Measurements from ENCODE around the gene TMEM151A.

TMEM151A gene

DNA sequence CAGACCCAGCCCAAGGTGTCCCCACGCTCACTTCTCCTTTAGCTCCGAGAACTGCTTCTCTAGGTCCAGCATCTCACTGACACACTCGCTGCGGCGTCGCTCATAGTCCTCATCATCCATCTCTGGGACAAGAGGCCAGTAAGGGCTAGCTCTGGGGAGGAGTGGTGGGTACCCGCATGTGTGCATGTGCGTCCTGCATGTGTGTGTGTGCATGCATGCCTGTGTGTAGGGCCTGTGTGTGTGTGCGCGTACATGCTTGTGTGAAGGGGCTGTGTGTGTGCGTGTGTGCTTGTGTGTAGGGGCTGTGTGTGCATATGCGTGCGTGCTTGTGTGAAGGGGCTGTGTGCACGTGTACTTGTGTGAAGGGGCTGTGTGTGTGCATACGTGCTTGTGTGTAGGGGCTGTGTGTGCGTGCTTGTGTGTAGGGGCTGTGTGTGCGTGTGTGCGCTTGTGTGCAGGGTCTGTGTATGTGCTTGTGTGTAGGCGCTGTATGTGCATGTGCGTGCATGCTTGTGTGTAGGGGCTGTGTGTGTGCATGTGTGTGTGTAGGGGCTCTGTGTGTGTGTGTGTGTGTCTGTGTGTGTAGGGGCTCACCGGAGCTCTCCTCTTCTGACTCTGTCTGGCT lies 49.9 kb downstream of the TMEM151A start:
- Histone ChIP-seq H3K4me3 (no peak overlapping the region), H3K27me3 (ENCODE audit: low read depth) (no peaks in the 10 kb centered on the region), H3K36me3 (replicated peaks) (peaks cover 24% of the 10 kb centered on the region), H3K9me3 (no peaks in the 10 kb centered on the region), H3K4me1 (peaks cover 16% of the 10 kb centered on the region)
- in situ Hi-C loops (cut with MboI; ENCODE audit: low sequenced_read_pairs): no loop called here
- DNase-seq (ENCODE audit: low spot score in 2 of 2): no peak

DNA sequence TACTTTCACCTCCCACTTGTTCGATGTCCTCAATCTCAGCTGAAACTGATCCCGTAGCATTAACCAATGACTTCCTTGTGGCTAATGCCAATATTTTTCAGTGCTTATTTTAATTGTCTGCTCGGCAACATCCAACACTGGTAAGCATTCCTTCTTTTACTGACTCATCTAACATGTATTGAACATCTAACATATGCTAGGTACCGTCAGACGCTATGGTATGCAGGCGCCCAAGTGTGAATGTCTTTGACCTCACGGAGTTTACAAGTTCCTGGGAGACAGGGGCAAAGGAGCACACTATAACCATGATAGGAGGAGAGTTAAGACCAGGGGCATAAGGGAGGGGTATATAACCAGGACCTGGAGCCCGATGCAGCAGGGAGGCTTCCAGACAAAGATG lies 51.5 kb downstream of the TMEM151A start:
- H3K4me3 ChIP-seq: no peak overlapping the region
- in situ Hi-C loops (cut with MboI; ENCODE audit: low sequenced_read_pairs): no loop called here
- H3K4me1 ChIP-seq: peaks cover 17% of the 10 kb centered on the region
- no peaks in the 10 kb centered on the region for H3K9me3 ChIP-seq
- peaks cover 24% of the 10 kb centered on the region for H3K36me3 ChIP-seq (replicated peaks)
- no peak for DNase-seq (ENCODE audit: low spot score in 2 of 2)
- no peaks in the 10 kb centered on the region for H3K27me3 ChIP-seq (ENCODE audit: low read depth)

DNA sequence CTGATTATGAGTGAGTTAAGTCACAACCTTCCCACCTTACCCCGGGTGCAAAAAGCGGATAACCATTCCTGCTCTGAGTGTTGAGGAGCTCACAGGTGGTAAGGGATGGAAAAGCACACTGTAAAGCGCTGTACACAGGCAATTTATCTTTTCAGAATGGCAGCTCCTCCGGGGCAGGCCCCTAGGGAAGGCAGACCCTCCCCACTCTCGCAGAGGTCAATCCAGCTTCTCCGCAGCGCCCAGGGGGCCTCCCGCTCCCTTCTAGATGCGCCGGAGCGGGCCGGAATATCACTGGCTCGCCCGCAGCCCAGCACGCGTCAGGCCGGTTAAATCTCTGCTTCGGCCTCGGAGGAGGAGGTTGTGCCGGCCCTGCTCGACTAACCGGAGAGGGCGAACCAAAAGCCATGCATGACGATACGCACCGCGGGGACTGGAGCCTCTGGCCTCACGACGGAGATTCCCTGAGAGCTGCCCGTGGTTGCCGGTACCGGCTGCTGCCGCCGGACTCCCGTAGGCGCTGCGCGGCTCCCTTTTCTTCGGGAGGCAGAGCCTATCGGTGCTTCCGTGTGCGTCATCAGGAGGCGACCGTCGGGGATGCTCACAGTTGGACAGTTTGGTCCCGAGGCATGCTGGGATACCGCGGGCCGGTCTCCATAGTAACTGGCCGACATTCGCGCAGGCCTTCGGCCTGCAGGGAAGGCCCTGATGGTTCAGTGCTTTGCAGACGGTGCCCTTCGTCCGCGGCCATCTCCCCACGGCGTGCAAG lies 53.0 kb downstream of the TMEM151A start, which contains the start of gene BRMS1:
TSS of gene BRMS1 (minus strand) at position 555 of the 766 bp plus-strand sequence. CDS start 2,870 bp downstream, outside the sequence.
- Histone ChIP-seq H3K36me3 (replicated peaks) (peaks cover 24% of the 10 kb centered on the region), H3K4me3 (peak within 1 kb of the TSS; percentile 97), H3K4me1 (peaks cover 19% of the 10 kb centered on the region), H3K9me3 (no peaks in the 10 kb centered on the region), H3K27me3 (ENCODE audit: low read depth) (no peaks in the 10 kb centered on the region)
- DNase-seq (ENCODE audit: low spot score in 2 of 2): peak; percentile 96 to 98
- in situ Hi-C loops (cut with MboI; ENCODE audit: low sequenced_read_pairs): no loop called here

GRCh38 chr11:66345316-66345649 lies 53.6 kb downstream of the TMEM151A start:
- H3K4me1 ChIP-seq: peaks cover 19% of the 10 kb centered on the region
- DNase-seq (ENCODE audit: low spot score in 2 of 2): no peak
- no peaks in the 10 kb centered on the region for H3K9me3 ChIP-seq
- H3K36me3 ChIP-seq (replicated peaks): peaks cover 23% of the 10 kb centered on the region
- no peaks in the 10 kb centered on the region for H3K27me3 ChIP-seq (ENCODE audit: low read depth)
- H3K4me3 ChIP-seq: peak overlapping the region; percentile 97
- in situ Hi-C loops (cut with MboI; ENCODE audit: low sequenced_read_pairs): no loop called here
